CD4-positive, alpha-beta memory T cell (primary cell): ENCODE results near the gene TMEM183A. TPM values are rescaled to one million over a fixed set of nuclear protein-coding genes. Genes with fewer than 3 reads are reported as not detected.

ENCODE experiments used
- CTCF ChIA-PET: fragments of 350-600 bp; sonication (Branson Sonifier 250); formaldehyde crosslinking; loops from one replicate; lab custom pipeline; 2021; ENCODE audit warnings: inconsistent platforms; ENCODE audit not compliant: partially characterized antibody; lab: Charles Lee
- POLR2A ChIA-PET: fragments of 350-600 bp; sonication (Branson Sonifier 250); formaldehyde crosslinking; loops from one replicate; lab custom pipeline; 2021; ENCODE audit not compliant: partially characterized antibody; lab: Charles Lee
- DNase-seq, 5 donors: peaks; one replicate each; pipeline versions ENCODE4 v3.0.0 to v3.0.0-alpha.2; 2020 to 2022; ENCODE audit warnings: mixed read lengths in 1 of 5
- H3K27ac ChIP-seq: one replicate; pipeline ENCODE4 v1.7.0; 2013; ENCODE audit warnings: low read depth, low read length
- H3K27me3 ChIP-seq: 2 replicates; pipeline ENCODE4 v1.7.0; 2013; ENCODE audit warnings: mild to moderate bottlenecking, low read length, moderate library complexity; ENCODE audit not compliant: insufficient read depth
- H3K36me3 ChIP-seq: 2 replicates; pipeline ENCODE4 v1.7.0; 2013; ENCODE audit warnings: mild to moderate bottlenecking, low read length, moderate library complexity; ENCODE audit not compliant: insufficient read depth
- H3K4me1 ChIP-seq: 2 replicates; pipeline ENCODE4 v1.7.0; 2013; ENCODE audit warnings: mild to moderate bottlenecking, low read length, moderate library complexity; ENCODE audit not compliant: insufficient read depth
- H3K4me3 ChIP-seq, 2 donors: one replicate each; pipeline ENCODE4 v1.7.0; 2013; ENCODE audit warnings: low read length in 2 of 2, mild to moderate bottlenecking in 1 of 2
- H3K9me3 ChIP-seq, 2 donors: one replicate each; pipeline ENCODE4 v1.7.0; 2013; ENCODE audit warnings: low read length in 2 of 2, control low read depth in 1 of 2; ENCODE audit not compliant: control insufficient read depth in 1 of 2
- H3K27ac Mint-ChIP-seq, 7 donors: one replicate each; pipeline ENCODE4 v1.8.0; 2020 to 2021; ENCODE audit warnings: mixed read lengths in 7 of 7, mild to moderate bottlenecking in 6 of 7, inconsistent platforms in 3 of 7, moderate library complexity in 3 of 7
- H3K27me3 Mint-ChIP-seq, 2 donors: one replicate each; pipeline ENCODE4 v1.8.0; 2020 to 2021; ENCODE audit warnings: mixed read lengths in 2 of 2
- H3K36me3 Mint-ChIP-seq, 2 donors: one replicate each; pipeline ENCODE4 v1.8.0; 2020 to 2021; ENCODE audit warnings: mixed read lengths in 2 of 2, inconsistent platforms in 1 of 2, mild to moderate bottlenecking in 1 of 2
- H3K4me1 Mint-ChIP-seq, 4 donors: one replicate each; pipeline ENCODE4 v1.8.0; 2020 to 2021; ENCODE audit warnings: mixed read lengths in 4 of 4, mild to moderate bottlenecking in 1 of 4
- H3K4me3 Mint-ChIP-seq, 8 donors: one replicate each; pipeline ENCODE4 v1.8.0; 2020 to 2021; ENCODE audit warnings: mixed read lengths in 8 of 8, mild to moderate bottlenecking in 7 of 8, moderate library complexity in 6 of 8, inconsistent platforms in 3 of 8
- H3K9me3 Mint-ChIP-seq, 8 donors: one replicate each; pipeline ENCODE4 v1.8.0; 2020 to 2021; ENCODE audit warnings: mixed read lengths in 8 of 8, mild to moderate bottlenecking in 5 of 8, inconsistent platforms in 3 of 8, moderate library complexity in 1 of 8
- intact Hi-C: fragments of 100-400 bp; cut with micrococcal nuclease; formaldehyde crosslinking; loops from one replicate; pipeline ENCODE4 v1.15.1; 2023
- polyA plus RNA-seq, 2 donors: library from polyadenylated mRNA; unstranded; fragments of 300-500 nt; fragmentation: Illumina TruSeq; gene quantifications; one replicate each; pipeline ENCODE4 v1.2.3, GENCODE V29; 2021
- total RNA-seq, 2 experiments: library from RNA; stranded (reverse); gene quantifications; one replicate each; pipeline ENCODE4 v1.2.3, GENCODE V29; 2021

TMEM183A gene
- total and polyA plus RNA-seq, 4 experiments from 2014 or later, result 53.9 to 71.2 (median 69.8) TPM

- DNase-seq, result no peak
Observed at GRCh38 chr1:203035111-203036000, 28.2 kb downstream of the TMEM183A start.

DNA sequence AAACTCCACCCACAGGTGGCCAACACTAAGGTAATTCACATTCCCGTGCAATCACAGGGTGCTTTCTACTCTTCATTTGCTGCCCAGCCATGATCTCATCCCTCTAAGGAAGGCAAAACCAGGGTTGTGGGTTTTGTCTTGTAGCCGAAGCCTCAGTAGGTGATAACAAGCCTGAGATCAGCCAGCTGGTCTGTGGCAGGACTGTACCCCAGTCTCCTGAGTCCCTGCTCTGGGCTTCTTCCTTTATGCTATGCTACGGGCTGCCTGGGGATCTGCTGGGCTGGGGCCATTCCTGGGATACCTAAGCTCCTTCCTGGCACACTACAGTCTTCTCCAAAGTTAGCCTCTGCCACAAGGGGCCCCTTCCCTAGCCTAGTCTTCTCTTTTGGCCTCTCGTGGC, 29.0 kb downstream of the TMEM183A start:
- H3K27me3 ChIP-seq, result no peaks in the 10 kb centered on the region
- peaks cover 2 to 6% (median 4%) of the 10 kb centered on the region in 4 donors for H3K4me1 Mint-ChIP-seq
- no peaks in the 10 kb centered on the region for H3K9me3 Mint-ChIP-seq
- no peak overlapping the region for H3K27ac Mint-ChIP-seq
- H3K36me3 ChIP-seq, result no peaks in the 10 kb centered on the region
- no peaks in the 10 kb centered on the region for H3K9me3 ChIP-seq
- no peaks in the 10 kb centered on the region for H3K4me1 ChIP-seq
- intact Hi-C loops, result no loop called here
- POLR2A ChIA-PET, result interaction anchor here (1.3 kb wide), 1 partner anchor 8 kb away, joined by 3 read pairs; no protein-coding TSS in a partner anchor
- no peak overlapping the region for H3K27ac ChIP-seq
- H3K36me3 Mint-ChIP-seq, result no peaks in the 10 kb centered on the region
- H3K27me3 Mint-ChIP-seq, result peaks cover 3 to 8% of the 10 kb centered on the region in 2 donors
- H3K4me3 ChIP-seq, result no peak overlapping the region
- H3K4me3 Mint-ChIP-seq, result no peak overlapping the region
- CTCF ChIA-PET, result interaction anchor here (0.8 to 1.4 kb wide), 5 partner anchors 9 to 231 kb away, joined by 3 to 4 read pairs (median 3); partner anchors contain the start of gene PPFIA4
- DNase-seq, result no peak

More at GRCh38 chr1:203035111-203036000, 28.2 kb downstream of the TMEM183A start:
- intact Hi-C loops, result no loop called here
- Mint-ChIP-seq H3K4me1 (peaks cover 2 to 6% (median 4%) of the 10 kb centered on the region in 4 donors), H3K4me3 (no peak overlapping the region), H3K27ac (no peak overlapping the region), H3K27me3 (peaks cover 3 to 8% of the 10 kb centered on the region in 2 donors), H3K36me3 (no peaks in the 10 kb centered on the region), H3K9me3 (no peaks in the 10 kb centered on the region)
- Histone ChIP-seq H3K27me3 (no peaks in the 10 kb centered on the region), H3K4me1 (no peaks in the 10 kb centered on the region), H3K9me3 (no peaks in the 10 kb centered on the region), H3K4me3 (no peak overlapping the region), H3K27ac (no peak overlapping the region), H3K36me3 (no peaks in the 10 kb centered on the region)
- POLR2A ChIA-PET, result interaction anchor here (1.4 kb wide), 1 partner anchor 17 kb away, joined by 3 read pairs; no protein-coding TSS in a partner anchor
- CTCF ChIA-PET, result interaction anchor here (0.8 to 1.4 kb wide), 4 partner anchors 9 to 232 kb away, joined by 3 to 4 read pairs (median 3); partner anchors contain the start of gene PPFIA4

DNA sequence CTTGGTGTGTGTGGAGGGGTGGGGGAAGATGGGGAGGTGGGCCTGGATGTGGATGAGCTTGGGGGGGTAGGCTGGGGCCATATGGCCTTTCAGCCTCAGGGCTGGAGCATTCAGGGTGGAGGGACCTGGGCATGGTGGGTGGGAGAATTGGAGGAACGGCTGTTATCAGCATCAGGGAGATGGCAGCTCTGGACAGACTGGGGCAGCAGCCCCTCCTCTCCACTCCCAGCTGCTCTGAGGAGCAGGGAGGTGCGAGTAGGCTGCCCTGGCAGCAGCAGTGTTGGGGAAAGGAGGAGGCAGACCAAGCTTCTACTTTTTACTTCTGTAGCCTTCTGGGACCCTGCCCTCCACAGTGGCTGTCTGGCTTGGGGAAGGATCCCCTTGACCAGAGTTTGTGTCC, 29.4 kb downstream of the TMEM183A start:
- H3K27me3 ChIP-seq, result no peaks in the 10 kb centered on the region
- H3K27me3 Mint-ChIP-seq, result peaks cover 3 to 8% of the 10 kb centered on the region in 2 donors
- no peak overlapping the region for H3K27ac ChIP-seq
- no peaks in the 10 kb centered on the region for H3K36me3 ChIP-seq
- H3K4me1 Mint-ChIP-seq, result peaks cover 2 to 6% (median 4%) of the 10 kb centered on the region in 4 donors
- no peak overlapping the region for H3K4me3 ChIP-seq
- intact Hi-C loops, result no loop called here
- no peaks in the 10 kb centered on the region for H3K9me3 Mint-ChIP-seq
- CTCF ChIA-PET, result interaction anchor here (1.3 to 1.4 kb wide), 2 partner anchors 8 to 180 kb away, joined by 3 read pairs; no protein-coding TSS in a partner anchor
- no peaks in the 10 kb centered on the region for H3K4me1 ChIP-seq
- no peak for DNase-seq
- no peak overlapping the region for H3K27ac Mint-ChIP-seq
- POLR2A ChIA-PET, result interaction anchor here (1.3 kb wide), 1 partner anchor 8 kb away, joined by 3 read pairs; no protein-coding TSS in a partner anchor
- no peaks in the 10 kb centered on the region for H3K36me3 Mint-ChIP-seq
- H3K9me3 ChIP-seq, result no peaks in the 10 kb centered on the region
- H3K4me3 Mint-ChIP-seq, result no peak overlapping the region

GRCh38 chr1:203037509-203038190, 30.5 kb downstream of the TMEM183A start:
- H3K4me1 ChIP-seq, result no peaks in the 10 kb centered on the region
- Mint-ChIP-seq H3K36me3 (no peaks in the 10 kb centered on the region), H3K4me1 (peaks cover 2 to 6% (median 4%) of the 10 kb centered on the region in 4 donors), H3K4me3 (no peak overlapping the region), H3K9me3 (no peaks in the 10 kb centered on the region), H3K27me3 (peaks cover 3 to 8% of the 10 kb centered on the region in 2 donors), H3K27ac (no peak overlapping the region)
- CTCF ChIA-PET, result interaction anchor here (1.3 to 4.6 kb wide), 2 partner anchors 179 to 231 kb away, joined by 3 to 56 read pairs; no protein-coding TSS in a partner anchor
- H3K9me3 ChIP-seq, result no peaks in the 10 kb centered on the region
- DNase-seq, result no peak
- POLR2A ChIA-PET, result interaction anchor here (1.3 kb wide), 1 partner anchor 9 kb away, joined by 3 read pairs; no protein-coding TSS in a partner anchor
- intact Hi-C loops, result no loop called here
- no peaks in the 10 kb centered on the region for H3K27me3 ChIP-seq
- H3K4me3 ChIP-seq, result no peak overlapping the region
- no peaks in the 10 kb centered on the region for H3K36me3 ChIP-seq
- no peak overlapping the region for H3K27ac ChIP-seq

DNA sequence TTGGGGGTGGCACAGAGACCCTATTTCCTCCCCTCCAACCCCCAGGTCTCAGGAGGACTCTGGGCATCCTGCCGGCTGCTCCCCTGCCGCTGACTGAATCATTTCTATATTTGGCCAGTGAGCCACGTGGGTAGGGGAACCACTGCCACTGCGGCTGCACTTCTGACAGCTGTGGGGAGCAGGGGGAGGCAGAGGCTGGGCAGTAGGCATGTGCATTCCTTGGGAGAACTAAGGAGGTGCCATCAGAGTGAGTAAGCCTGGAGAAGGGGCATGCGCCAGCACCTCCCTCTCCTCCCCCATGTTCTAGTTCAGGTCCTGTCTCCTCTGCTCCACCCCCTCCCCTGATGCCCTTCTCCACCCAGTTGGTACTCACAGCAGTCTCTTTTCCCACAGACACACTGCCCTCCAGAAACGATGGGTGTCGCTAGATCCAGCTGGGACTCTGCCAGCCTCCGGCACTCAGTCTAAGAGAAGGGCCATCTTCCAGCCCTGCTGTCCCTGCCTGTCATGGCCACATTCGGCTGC, 31.1 kb downstream of the TMEM183A start:
- H3K9me3 Mint-ChIP-seq, result no peaks in the 10 kb centered on the region
- H3K36me3 Mint-ChIP-seq, result no peaks in the 10 kb centered on the region
- no peak overlapping the region for H3K27ac Mint-ChIP-seq
- H3K4me1 Mint-ChIP-seq, result peaks cover 2 to 6% (median 4%) of the 10 kb centered on the region in 4 donors
- H3K27ac ChIP-seq, result no peak overlapping the region
- peaks cover 3 to 8% of the 10 kb centered on the region in 2 donors for H3K27me3 Mint-ChIP-seq
- H3K27me3 ChIP-seq, result no peaks in the 10 kb centered on the region
- no peaks in the 10 kb centered on the region for H3K36me3 ChIP-seq
- no peak overlapping the region for H3K4me3 Mint-ChIP-seq
- intact Hi-C loops, result no loop called here
- H3K4me3 ChIP-seq, result no peak overlapping the region
- no peak for DNase-seq
- CTCF ChIA-PET, result interaction anchor here (1.0 to 5.8 kb wide), 9 partner anchors 8 to 450 kb away, joined by 3 to 89 read pairs (median 12); no protein-coding TSS in a partner anchor
- no peaks in the 10 kb centered on the region for H3K9me3 ChIP-seq
- POLR2A ChIA-PET, result no interaction called here
- H3K4me1 ChIP-seq, result no peaks in the 10 kb centered on the region

DNA sequence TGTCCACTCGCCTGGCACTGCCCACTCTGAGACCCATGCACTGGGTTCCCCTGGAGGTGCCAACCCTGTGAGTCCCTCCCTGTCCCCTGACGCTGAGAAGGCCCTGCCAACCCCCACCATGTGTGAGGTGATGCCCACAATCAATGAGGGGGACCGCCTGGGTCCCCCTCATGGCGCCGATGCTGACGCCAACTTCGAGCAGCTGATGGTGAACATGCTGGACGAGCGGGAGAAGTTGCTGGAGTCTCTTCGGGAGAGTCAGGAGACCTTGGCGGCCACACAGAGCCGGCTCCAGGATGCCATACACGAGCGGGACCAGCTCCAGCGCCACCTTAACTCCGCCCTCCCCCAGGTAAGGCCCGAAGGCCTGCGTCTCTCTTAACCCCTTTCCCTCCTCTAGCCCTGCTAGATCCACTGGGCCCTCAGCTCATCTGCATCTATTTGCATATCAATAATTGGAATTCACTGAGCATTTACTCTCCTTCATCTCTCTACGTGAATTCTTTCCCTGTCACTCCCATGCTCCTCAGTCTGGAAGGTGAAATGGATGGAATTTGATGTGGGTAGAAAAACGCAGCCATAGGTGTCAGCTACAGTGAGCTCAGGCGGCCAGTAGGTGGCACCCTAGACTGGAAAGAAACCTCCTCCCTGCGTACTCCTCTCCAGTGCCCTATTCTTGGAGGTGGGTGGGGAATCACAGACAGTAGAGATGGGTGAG, 31.9 kb downstream of the TMEM183A start:
- intact Hi-C loops, result loop anchor here (1.0 kb wide), 2 partner anchors 133 to 230 kb away; no protein-coding TSS in a partner anchor
- Histone ChIP-seq H3K4me3 (no peak overlapping the region), H3K36me3 (no peaks in the 10 kb centered on the region), H3K27me3 (no peaks in the 10 kb centered on the region), H3K4me1 (no peaks in the 10 kb centered on the region), H3K27ac (no peak overlapping the region), H3K9me3 (no peaks in the 10 kb centered on the region)
- Mint-ChIP-seq H3K4me1 (peaks cover 2 to 6% (median 4%) of the 10 kb centered on the region in 4 donors), H3K27me3 (peaks cover 3 to 8% of the 10 kb centered on the region in 2 donors), H3K4me3 (no peak overlapping the region), H3K9me3 (no peaks in the 10 kb centered on the region), H3K27ac (no peak overlapping the region), H3K36me3 (no peaks in the 10 kb centered on the region)
- peak; percentile 50 to 55 (median 54) for DNase-seq
- ChIA-PET POLR2A (interaction anchor here (0.9 to 1.3 kb wide), 2 partner anchors 228 to 230 kb away, joined by 3 to 5 read pairs; no protein-coding TSS in a partner anchor), CTCF (interaction anchor here (0.6 to 5.8 kb wide), 29 partner anchors 9 to 1324 kb away, joined by 3 to 89 read pairs (median 4); partner anchors contain the start of gene PPFIA4)
